Prostate gland (tissue), 2 donors: ENCODE measurements around the gene ESM1.

Experiments used
- CTCF ChIP-seq, 4 experiments: fragments of 200-600 bp in 2 of 4; fragments of 450-650 bp in 2 of 4; sonication (generic) in 2 of 4; IDR thresholded peaks; 1 replicate in 3 of 4; 2 replicates in 1 of 4; pipeline ENCODE4 v1.5.1; 2016 to 2019; ENCODE audit warnings: antibody characterized with exemption in 4 of 4, mild to moderate bottlenecking in 2 of 4, moderate library complexity in 2 of 4
- POLR2A ChIP-seq: fragments of 450-650 bp; IDR thresholded peaks from one replicate; pipeline ENCODE4 v1.6.1; 2016; ENCODE audit warnings: antibody characterized with exemption, mild to moderate bottlenecking
- POLR2AphosphoS5 ChIP-seq: sonication (generic); formaldehyde crosslinking; IDR thresholded peaks from one replicate; pipeline ENCODE4 v1.6.1; 2017; ENCODE audit warnings: antibody characterized with exemption

- no peak for TF ChIP-seq CTCF (IDR thresholded peaks at IDR 0.05)
- TF ChIP-seq POLR2A: no peak
- no peak for TF ChIP-seq POLR2AphosphoS5
Observed at GRCh38 chr5:54991416-54991815, 6.0 kb upstream of the ESM1 start.
